SIG-M5 (cell line): ENCODE measurements around the gene PRKN.

Experiments
- DNase-seq: peaks from one replicate; lab custom pipeline; 2025; lab: John Stamatoyannopoulos, UW

PRKN gene

GRCh38 chr6:162377735-162378134 is 349.8 kb downstream of the PRKN start:
- DNase-seq: no peak

- DNase-seq: no peak
Observed at GRCh38 chr6:162373868-162374267, 353.7 kb downstream of the PRKN start.

- no peak for DNase-seq
Observed at GRCh38 chr6:162373192-162373591, 354.4 kb downstream of the PRKN start.

- DNase-seq: no peak
Observed at GRCh38 chr6:162372106-162372505, 355.5 kb downstream of the PRKN start.

GRCh38 chr6:162371121-162371520 is 356.4 kb downstream of the PRKN start:
- no peak for DNase-seq

GRCh38 chr6:162369091-162369490 is 358.5 kb downstream of the PRKN start:
- DNase-seq: no peak

- DNase-seq: no peak
Observed at GRCh38 chr6:162364488-162364887, 363.1 kb downstream of the PRKN start.

GRCh38 chr6:162363757-162364156 is 363.8 kb downstream of the PRKN start:
- DNase-seq: no peak

GRCh38 chr6:162360901-162361567 is 366.5 kb downstream of the PRKN start:
- no peak for DNase-seq

GRCh38 chr6:162358625-162359024 is 368.9 kb downstream of the PRKN start:
- DNase-seq: no peak

GRCh38 chr6:162345051-162345511 is 382.5 kb downstream of the PRKN start:
- no peak for DNase-seq

- DNase-seq: no peak
Observed at GRCh38 chr6:162344646-162345010, 382.9 kb downstream of the PRKN start.

- no peak for DNase-seq
Observed at GRCh38 chr6:162343936-162344645, 383.5 kb downstream of the PRKN start.

GRCh38 chr6:162343198-162343935 is 384.2 kb downstream of the PRKN start:
- no peak for DNase-seq

GRCh38 chr6:162337412-162337811 is 390.2 kb downstream of the PRKN start:
- no peak for DNase-seq

GRCh38 chr6:162336359-162336758 is 391.2 kb downstream of the PRKN start:
- no peak for DNase-seq

- no peak for DNase-seq
Observed at GRCh38 chr6:162332365-162332764, 395.2 kb downstream of the PRKN start.

- no peak for DNase-seq
Observed at GRCh38 chr6:162331911-162332310, 395.7 kb downstream of the PRKN start.

- no peak for DNase-seq
Observed at GRCh38 chr6:162325826-162326225, 401.7 kb downstream of the PRKN start.

GRCh38 chr6:162325051-162325450 is 402.5 kb downstream of the PRKN start:
- no peak for DNase-seq

- no peak for DNase-seq
Observed at GRCh38 chr6:162315291-162315690, 412.3 kb downstream of the PRKN start.

GRCh38 chr6:162313922-162314660 is 413.5 kb downstream of the PRKN start:
- DNase-seq: no peak
